ENCODE data around the gene LRRC74A.

The LRRC74A gene

DNA sequence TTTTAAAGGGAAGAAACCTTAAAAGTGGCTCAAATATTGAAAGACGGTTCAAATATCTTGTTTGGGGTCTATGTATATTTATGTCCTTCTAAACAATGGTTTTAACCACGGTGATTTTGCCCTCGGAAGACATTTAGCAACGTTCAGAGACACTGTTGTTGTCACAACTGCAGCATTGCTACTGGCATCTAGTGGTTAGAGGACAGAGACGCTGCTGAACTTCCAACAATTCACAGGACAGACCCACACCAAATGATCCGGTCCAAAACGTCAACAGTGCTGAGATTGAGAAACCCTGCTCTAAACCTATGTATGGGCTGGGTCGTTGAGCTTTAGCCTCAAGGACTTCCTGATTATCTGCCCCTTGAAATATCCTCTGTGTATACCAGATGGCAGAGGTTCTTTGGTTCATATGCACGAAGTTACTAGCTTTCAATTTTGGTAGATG, 15.2 kb upstream of the LRRC74A start:
- no peak for DNase-seq

DNA sequence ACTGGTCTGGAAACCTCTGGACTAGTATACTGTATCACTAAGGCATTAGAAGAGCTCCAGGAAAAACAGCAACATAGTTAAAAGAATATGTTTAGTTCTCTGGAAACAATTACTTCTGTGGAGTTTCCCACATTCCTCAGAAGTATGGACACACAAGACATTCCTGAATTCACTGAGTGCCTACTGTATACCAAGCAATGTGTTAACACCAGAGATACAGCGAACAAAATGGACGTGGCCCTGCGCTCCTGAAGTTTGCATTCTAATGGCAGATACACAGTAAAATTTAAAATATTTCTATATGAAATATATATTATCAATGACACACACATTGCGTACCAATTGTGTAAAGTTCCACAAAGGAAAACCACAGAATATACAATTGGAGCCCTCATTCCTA, 14.6 kb upstream of the LRRC74A start:
- no peak for DNase-seq

- DNase-seq, result no peak
Observed at GRCh38 chr14:76812093-76812421, 14.2 kb upstream of the LRRC74A start.

GRCh38 chr14:76812422-76813383, 13.5 kb upstream of the LRRC74A start, which contains the start of gene ANGEL1:
TSS of gene ANGEL1 (minus strand) at chr14:76812882. CDS start at chr14:76812827, 55 bp downstream.
- DNase-seq, result peak; percentile 92

- DNase-seq, result no peak
Observed at GRCh38 chr14:76814726-76815645, 11.2 kb upstream of the LRRC74A start.

GRCh38 chr14:76820700-76821099, 5.5 kb upstream of the LRRC74A start:
- DNase-seq, result no peak

DNA sequence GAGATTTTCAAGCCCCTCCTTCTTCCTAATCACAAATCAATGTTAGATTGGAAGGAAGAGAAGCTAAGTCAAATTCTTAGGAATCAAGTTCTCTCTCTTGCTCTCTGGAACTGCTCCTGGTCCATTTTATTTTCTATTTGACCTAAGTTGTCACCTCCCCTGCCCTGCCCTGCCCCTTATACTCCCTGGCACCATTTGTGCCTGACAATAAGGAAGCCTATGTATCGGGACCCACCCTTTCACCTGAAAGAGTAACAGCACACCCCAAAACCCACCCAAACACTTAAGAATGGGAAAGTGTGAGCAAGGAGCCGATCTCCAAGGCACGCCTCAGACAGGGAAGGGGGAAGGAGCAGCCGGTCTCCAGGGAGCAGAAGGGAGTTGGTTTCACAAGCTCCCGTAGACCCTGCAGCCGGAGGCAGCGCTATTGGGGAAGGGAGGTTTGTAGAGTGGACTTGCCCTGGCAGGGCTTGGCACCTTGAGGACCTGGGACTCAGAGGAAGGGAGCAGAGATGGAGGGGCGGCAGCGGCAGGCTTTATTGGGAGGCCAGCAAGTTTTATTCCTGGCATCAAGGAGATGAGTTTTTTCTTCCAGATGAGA, 1.6 kb downstream of the LRRC74A start:
- DNase-seq, result no peak

DNA sequence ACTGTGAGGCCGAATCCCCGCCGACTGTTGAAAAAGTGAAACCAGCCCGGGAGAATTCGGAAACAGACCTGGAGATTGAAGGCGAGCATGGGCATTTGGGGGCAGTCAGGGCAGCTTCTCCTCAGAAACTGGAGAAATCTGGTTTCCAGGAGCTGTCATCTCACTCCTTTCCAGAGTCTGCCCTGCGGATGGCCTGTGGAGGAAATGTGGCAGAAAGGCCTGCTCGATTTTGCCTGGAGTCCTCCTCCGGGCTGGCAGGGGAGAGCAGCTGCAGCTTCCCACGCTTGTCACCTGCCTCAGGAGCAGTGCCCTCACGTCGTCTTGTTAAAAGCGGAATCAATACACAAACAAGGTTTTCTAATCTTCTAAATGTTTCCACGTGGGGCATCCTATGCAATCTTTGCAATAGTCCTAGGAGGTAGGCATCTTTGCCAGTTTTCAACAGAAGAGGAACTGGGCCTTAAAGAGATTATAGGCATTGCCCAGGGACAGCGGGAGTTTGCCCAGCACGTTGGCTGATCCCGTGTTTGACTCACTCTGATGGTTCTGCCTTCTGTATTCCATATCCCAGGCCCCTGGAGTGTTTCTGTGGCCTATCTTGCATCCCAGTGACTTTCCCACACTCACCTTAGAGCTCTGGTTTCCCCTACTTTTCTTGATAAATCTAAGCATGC, 2.3 kb downstream of the LRRC74A start:
- no peak for DNase-seq

- DNase-seq, result no peak
Observed at GRCh38 chr14:76829013-76829365, 2.8 kb downstream of the LRRC74A start.

GRCh38 chr14:76829650-76830421, 3.6 kb downstream of the LRRC74A start:
- DNase-seq, result no peak

DNA sequence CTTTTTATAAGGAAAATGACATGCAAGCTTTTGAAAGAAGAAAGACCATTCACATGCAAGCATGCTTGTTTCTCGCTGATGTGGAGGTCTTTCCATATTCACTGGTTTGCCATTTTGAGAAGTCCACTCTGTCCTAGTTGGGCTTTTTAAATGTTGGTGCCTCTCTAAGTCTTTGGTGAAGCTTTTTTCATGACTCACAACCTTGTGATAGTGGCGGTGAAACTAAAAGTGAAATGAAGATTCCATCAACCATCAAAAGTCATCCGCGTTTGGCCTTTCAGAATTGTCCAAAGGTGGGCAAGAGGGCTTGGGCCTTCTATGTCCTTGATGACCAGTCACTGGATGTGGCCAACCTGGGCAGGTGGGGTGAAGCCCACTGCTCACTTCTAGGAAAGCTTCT, 4.3 kb downstream of the LRRC74A start:
- no peak for DNase-seq

DNA sequence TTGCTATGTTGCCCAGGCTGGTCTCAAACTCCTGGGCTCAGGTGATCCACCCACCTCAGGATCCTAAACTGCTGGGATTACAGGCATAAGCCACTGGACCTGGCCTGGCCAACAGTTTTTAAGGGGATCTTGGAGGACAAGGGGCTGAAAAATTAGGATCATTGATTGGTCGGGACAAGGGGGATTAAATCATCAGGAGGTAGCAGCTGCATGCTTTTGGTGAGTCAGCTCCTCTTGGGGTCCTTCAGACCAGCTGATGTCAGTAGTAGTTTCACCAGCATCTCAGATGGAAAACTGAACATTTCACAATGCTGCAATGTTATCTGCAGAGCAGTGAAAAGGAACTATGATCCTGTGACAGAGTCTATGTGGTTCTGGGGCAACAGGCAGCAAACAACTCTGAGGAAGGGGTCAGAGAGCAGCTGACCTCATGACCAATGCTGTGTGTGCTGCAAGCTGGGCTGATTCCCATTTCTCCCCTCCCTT, 6.3 kb downstream of the LRRC74A start:
- DNase-seq, result no peak

DNA sequence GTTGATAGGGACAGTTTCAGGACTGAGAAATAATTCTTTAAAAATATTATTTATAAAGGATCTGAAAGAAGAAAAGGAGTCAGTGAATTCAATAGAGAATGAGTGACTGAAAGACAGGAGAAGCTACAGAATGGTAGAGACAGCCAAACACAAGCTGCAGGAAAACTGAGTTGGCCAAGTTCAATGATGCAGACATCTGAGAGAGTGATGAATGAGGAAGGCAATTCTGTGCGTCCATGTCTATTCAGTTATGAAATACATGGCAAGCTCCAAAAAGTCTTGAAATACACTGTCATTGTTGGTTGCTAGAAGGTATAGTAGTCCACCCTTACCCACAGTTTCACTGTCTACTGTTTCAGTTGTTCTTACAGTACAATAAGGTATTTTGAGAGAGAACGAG, 6.8 kb downstream of the LRRC74A start:
- no peak for DNase-seq

DNA sequence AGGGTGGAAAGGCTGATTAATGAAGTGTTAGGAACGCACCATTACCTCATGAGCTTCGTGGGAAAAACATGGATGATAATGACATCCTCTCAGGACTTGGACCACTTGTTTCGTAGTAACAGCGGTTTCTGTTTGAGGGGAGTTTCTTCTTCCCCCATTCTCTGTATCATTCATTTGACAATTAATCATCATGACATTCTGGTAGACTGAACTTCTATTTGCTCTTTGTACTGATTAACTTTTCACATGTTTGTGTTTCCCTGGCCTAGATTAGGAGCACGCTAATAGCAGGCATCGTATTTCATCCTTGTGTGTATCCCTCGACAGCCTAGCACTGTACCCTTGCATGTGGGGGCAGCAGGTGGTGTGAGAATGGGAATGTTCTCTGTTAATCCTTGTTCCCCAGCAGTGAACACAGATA, 8.0 kb downstream of the LRRC74A start:
- DNase-seq, result no peak

DNA sequence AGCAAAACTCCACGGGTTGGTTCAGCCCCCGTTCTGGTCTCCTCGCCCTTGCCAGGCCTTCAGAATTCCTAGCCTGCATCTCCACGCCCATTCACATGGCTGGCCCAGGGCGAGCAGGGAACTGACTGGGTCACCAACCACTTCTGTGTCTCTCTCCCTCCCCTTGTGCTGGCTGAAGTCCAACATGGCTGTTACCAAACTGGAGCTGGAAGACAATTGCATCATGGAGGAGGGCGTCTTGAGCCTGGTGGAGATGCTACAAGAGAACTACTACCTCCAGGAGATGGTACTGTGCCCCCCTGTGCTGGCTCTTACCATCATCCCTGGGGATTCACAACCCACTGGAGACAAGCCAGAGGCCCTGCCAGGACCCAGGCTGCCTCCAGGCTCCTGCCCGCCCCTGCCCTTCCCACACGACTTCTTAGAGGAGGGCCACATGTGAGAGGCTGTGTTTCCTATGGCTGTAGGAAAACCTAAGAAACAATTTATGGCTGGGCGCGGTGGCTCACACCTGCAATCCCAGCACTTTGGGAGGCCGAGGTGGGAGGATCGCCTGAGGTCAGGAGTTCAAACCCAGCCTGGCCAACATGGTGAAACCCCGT, 9.9 kb downstream of the LRRC74A start:
- DNase-seq, result no peak

DNA sequence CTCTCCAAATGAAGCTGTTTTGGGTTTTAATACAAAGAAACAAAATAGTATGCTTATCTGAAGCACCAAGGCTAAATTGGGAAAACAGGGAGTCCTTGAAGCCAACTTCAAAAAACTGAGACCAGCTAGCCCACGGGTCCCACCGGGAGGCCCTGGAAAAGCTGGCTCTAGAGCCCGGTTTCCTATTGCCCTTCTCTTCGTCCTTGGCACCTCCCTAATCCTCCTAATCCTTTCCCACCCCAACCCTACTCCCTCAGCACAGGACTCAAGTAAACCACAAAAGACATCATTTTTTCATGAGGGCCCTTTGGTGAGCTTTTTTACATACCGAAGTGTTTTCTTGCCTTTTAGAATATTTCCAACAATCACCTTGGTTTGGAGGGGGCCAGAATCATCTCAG, 11.3 kb downstream of the LRRC74A start:
- no peak for DNase-seq

GRCh38 chr14:76842414-76842813, 16.2 kb downstream of the LRRC74A start:
- DNase-seq, result no peak

DNA sequence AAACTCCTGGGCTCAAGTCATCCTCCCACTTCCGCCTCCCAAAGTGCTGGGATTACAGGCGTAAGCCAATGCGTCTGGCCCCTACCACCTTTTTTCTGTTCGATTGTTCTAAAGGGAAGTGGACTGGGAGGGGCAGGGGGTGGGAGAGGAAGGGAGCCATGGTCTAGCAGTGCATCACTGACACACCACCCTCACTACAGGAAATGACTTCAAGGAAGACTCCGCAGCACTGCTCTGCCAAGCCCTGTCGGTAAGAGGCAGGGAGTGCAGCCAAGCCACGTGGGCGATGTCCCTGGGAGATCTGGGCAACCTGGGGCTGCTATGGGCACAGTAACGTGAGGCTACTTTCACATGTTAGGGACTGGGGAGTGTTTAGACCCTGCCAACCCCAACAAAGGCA, 18.0 kb downstream of the LRRC74A start:
- no peak for DNase-seq

- DNase-seq, result no peak
Observed at GRCh38 chr14:76846331-76847047, 20.3 kb downstream of the LRRC74A start.

GRCh38 chr14:76848879-76849278, 22.7 kb downstream of the LRRC74A start:
- DNase-seq, result no peak

DNA sequence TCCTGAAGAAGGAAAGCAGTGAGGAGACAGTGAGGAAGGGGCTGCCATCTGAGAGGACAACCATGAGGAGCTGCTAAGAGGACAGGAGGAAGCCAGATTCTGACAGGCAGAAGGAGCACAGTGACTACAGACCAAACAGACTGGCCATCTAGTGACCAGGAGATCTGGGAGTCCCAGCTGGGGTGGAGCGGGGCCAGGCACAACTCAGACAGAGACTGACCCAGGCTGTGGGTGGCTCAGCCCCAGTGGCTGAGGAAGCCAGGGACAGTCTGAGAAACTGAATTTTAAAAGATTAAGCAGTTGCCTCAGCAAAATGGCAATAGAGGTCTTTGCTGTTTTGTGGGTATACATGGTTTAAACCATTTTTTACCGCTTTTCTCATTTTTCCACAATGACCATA, 28.9 kb downstream of the LRRC74A start:
- DNase-seq, result no peak

Data from T1000 (cell line).